Measurements from ENCODE around the gene C12orf57.

Gene C12orf57

GRCh38 chr12:6957741-6958608 is 14.2 kb downstream of the C12orf57 start:
- DNase-seq (ENCODE audit: low spot score), result no peak
- TF ChIP-seq CTCF (IDR thresholded peaks at IDR 0.05; ENCODE audit: extremely low read depth, missing control alignments), result no peak

- TF ChIP-seq CTCF (IDR thresholded peaks at IDR 0.05; ENCODE audit: extremely low read depth, missing control alignments), result no peak
These were observed 14.8 kb downstream of the C12orf57 start for GRCh38 chr12:6958609-6959057.

GRCh38 chr12:6959058-6959804 is 15.4 kb downstream of the C12orf57 start:
- no peak for TF ChIP-seq CTCF (IDR thresholded peaks at IDR 0.05; ENCODE audit: extremely low read depth, missing control alignments)
- DNase-seq (ENCODE audit: low spot score), result peak; percentile 78

More at GRCh38 chr12:6958609-6959057, 14.8 kb downstream of the C12orf57 start:
- no peak for DNase-seq (ENCODE audit: low spot score)

- TF ChIP-seq CTCF (IDR thresholded peaks at IDR 0.05; ENCODE audit: extremely low read depth, missing control alignments), result no peak
- DNase-seq (ENCODE audit: low spot score), result no peak
These were observed 16.2 kb downstream of the C12orf57 start for GRCh38 chr12:6959805-6960592.

- TF ChIP-seq CTCF (IDR thresholded peaks at IDR 0.05; ENCODE audit: extremely low read depth, missing control alignments), result peak; percentile 67
- DNase-seq (ENCODE audit: low spot score), result peak; percentile 62
These were observed 16.9 kb downstream of the C12orf57 start for GRCh38 chr12:6960593-6961277.

- TF ChIP-seq CTCF (IDR thresholded peaks at IDR 0.05; ENCODE audit: extremely low read depth, missing control alignments), result no peak
- DNase-seq (ENCODE audit: low spot score), result peak; percentile 52
These were observed 17.5 kb downstream of the C12orf57 start for GRCh38 chr12:6961278-6961694.

Data from GM20000 (cell line).